ENCODE measurements around the gene TADA2A.
A peak's percentile ranks its signal among the peaks of the same experiment; 100 is the strongest.

Gene TADA2A

GRCh38 chr17:37386462-37386861 is 20.2 kb upstream of the TADA2A start:
- TF ChIP-seq, protein P1, sequence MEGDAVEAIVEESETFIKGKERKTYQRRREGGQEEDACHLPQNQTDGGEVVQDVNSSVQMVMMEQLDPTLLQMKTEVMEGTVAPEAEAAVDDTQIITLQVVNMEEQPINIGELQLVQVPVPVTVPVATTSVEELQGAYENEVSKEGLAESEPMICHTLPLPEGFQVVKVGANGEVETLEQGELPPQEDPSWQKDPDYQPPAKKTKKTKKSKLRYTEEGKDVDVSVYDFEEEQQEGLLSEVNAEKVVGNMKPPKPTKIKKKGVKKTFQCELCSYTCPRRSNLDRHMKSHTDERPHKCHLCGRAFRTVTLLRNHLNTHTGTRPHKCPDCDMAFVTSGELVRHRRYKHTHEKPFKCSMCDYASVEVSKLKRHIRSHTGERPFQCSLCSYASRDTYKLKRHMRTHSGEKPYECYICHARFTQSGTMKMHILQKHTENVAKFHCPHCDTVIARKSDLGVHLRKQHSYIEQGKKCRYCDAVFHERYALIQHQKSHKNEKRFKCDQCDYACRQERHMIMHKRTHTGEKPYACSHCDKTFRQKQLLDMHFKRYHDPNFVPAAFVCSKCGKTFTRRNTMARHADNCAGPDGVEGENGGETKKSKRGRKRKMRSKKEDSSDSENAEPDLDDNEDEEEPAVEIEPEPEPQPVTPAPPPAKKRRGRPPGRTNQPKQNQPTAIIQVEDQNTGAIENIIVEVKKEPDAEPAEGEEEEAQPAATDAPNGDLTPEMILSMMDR (conservative IDR thresholded peaks at IDR 0.05; ENCODE audit: low read depth, low read length): no peak
- no peak for DNase-seq (ENCODE audit: low read depth)
- H3K4me3 ChIP-seq (ENCODE audit: low read length): no peak overlapping the region

DNA sequence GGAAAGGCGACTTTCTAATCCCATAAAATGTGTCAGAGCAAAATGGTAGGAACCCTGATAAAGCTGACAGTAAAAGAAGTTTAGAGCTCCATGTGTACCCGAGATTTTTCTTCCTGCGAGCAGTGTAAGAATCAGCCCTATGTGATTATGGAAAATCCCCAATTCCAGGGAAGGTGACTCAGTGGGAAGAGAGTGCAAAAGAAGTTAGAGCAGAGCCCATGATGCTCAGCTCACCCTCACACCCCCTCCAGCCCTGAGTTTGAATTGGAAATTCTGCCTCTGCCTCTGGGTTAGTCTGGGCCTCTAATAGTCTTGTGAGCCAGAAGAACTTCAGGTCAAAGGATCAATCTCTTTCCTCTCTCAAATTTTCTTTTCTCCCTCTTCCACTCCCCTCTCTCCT is 18.4 kb upstream of the TADA2A start:
- TF ChIP-seq, protein P1 (conservative IDR thresholded peaks at IDR 0.05; ENCODE audit: low read depth, low read length): no peak
- no peak for DNase-seq (ENCODE audit: low read depth)
- no peak overlapping the region for H3K4me3 ChIP-seq (ENCODE audit: low read length)

DNA sequence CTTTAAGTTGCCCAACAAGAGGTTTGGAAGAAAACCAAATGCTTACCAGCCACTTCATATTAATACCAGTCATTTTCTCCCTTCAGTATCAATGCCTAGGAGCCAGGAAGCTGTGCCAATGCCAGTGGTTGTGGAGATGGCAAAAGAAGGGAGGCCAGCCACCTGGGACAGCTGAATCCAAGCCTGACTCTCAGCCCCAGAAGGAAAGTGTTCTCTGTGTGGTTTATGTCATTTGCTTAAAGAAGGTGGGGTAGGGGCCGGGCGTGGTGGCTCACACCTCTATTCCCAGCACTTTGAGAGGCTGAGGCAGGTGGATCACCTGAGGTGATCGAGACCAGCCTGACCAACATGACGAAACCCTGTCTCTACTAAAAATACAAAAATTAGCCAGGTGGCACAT is 17.5 kb upstream of the TADA2A start:
- TF ChIP-seq, protein P1 (conservative IDR thresholded peaks at IDR 0.05; ENCODE audit: low read depth, low read length): no peak
- H3K4me3 ChIP-seq (ENCODE audit: low read length): no peak overlapping the region
- no peak for DNase-seq (ENCODE audit: low read depth)

DNA sequence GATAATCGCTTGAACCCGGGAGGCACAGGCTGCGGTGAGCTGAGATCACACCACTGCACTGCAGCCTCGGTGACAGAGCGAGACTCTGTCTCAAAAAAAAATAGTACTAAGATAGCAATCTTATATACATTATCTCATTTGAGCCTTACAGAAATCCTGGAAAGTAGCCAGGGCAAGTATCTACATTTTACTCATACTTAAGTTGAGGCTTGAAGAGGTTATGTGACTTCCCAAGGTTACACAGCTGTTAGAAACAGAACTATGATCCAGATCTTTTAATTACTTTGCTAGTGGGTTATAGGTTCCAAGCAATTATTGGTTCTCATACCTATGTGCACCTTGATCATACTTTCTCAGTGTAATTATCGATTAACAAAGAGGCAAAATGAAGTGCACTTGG is 15.5 kb upstream of the TADA2A start:
- TF ChIP-seq, protein P1 (conservative IDR thresholded peaks at IDR 0.05; ENCODE audit: low read depth, low read length): no peak
- no peak for DNase-seq (ENCODE audit: low read depth)
- H3K4me3 ChIP-seq (ENCODE audit: low read length): no peak overlapping the region

DNA sequence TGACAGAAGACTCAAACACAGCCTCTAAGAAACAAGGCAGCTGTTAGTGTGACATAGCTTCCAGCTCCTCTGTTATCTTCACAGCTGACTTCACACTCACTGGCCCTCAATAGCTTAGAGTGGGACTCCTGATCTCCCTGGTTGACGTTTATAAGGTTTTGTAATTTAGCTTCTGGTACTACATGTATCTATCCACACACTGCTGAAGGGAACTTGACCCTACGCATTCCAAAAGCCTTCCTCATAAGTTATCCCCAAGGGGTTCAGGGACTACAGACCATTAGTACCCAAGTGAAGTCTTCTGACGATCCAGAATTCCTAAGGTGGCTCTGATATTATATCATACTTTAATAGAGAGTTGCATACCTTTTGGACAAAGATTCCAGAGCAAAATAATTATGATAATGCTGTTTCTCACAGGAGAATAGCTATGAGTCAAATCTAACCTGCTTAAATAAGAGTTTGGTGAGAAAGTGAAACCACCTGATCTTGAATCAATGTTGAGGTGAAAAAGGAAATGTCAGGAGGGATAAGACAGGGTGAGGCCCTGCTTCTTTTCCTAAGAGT is 14.6 kb upstream of the TADA2A start:
- peak; percentile 59 for DNase-seq (ENCODE audit: low read depth)
- TF ChIP-seq, protein P1 (conservative IDR thresholded peaks at IDR 0.05; ENCODE audit: low read depth, low read length): no peak
- H3K4me3 ChIP-seq (ENCODE audit: low read length): no peak overlapping the region

DNA sequence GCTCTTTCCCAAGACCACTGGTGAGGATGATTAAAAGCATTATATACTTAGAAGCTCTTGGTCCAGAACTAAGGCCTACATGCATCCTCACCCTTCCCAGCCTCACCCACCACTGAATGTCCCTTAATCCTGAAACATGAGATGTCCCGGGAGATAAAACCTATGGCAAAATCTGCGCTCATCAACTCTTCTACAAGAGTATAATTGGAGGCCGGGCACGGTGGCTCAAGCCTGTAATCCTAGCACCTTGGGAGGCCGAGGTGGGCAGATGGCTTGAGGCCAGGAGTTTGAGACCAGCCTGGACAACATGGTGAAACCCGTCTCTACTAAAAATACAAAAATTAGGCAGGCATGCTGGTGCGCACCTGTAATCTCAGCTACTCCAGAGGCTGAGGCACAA is 13.3 kb upstream of the TADA2A start:
- no peak for DNase-seq (ENCODE audit: low read depth)
- H3K4me3 ChIP-seq (ENCODE audit: low read length): no peak overlapping the region
- TF ChIP-seq, protein P1 (conservative IDR thresholded peaks at IDR 0.05; ENCODE audit: low read depth, low read length): no peak

DNA sequence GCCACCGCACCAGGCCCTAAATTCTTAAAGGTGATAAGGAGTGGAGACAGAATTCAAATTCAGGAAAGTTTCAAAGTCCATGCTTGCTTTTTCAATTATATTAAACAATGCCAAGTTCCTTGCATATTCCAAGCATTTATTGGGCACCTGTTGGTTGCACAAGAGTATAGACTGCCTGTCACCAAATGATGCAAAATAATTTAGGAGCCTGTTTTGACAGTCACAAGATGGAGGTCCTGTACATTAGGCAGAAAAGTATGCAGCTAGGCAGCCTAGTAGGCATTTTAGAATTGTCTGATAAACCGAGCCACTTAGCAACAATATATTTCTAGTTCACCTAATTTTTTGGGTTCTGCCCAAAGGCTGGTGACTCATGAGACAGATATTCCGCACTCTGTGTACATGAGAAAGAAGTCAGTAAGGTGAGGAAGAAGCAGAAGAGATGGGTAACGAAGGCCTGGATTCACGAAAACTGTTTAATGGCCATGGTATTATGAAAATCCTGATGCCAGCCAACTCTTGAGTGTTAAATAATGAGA is 7.4 kb upstream of the TADA2A start:
- no peak for DNase-seq (ENCODE audit: low read depth)
- TF ChIP-seq, protein P1 (conservative IDR thresholded peaks at IDR 0.05; ENCODE audit: low read depth, low read length): no peak
- H3K4me3 ChIP-seq (ENCODE audit: low read length): no peak overlapping the region

Measured in retinal pigment epithelial cell (primary cell).